Measurements from ENCODE around the gene FRMD4B.
A peak's percentile ranks its signal among the peaks of the same experiment; 100 is the strongest.

FRMD4B gene

GRCh38 chr3:69205385-69205784, 180.5 kb downstream of the FRMD4B start:
- no peak for TF ChIP-seq CTCF (IDR thresholded peaks at IDR 0.05; ENCODE audit: insufficient read depth, low read depth, low read length, missing control alignments)
- no peak for DNase-seq (ENCODE audit: low read depth)
- H3K4me3 ChIP-seq (ENCODE audit: low read depth, low read length) = no peak overlapping the region

DNA sequence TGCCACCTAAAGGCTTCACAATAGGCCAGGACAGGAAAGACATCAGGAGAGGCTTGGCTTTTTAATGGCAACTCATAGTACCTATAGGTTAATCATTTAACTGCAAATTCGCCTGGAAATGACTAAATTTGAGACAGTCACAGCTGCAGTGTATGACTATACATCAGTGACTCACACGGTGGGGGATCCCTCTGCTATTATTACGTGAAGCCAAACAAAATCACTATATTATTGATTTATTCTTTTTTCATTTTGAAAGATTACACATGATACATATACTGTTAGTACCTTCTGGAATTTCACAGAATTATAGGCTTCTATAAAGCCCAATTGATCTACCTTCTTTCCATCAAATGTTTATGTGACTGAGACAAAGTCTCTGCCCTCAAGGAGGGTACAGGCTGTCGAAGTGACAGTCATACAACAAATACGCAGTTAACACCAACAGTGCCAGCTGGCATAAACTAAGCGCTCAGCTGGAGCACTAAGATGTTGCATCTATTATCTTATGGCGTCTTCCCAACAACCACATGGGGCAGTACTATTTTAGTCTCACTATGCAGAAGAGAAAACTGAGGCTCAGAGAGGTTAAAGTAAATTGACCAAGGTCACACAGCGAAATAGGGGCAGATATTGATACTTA, 181.5 kb downstream of the FRMD4B start:
- DNase-seq (ENCODE audit: low read depth) = peak; percentile 51
- no peak for TF ChIP-seq CTCF (IDR thresholded peaks at IDR 0.05; ENCODE audit: insufficient read depth, low read depth, low read length, missing control alignments)
- H3K4me3 ChIP-seq (ENCODE audit: low read depth, low read length) = no peak overlapping the region

- no peak for TF ChIP-seq CTCF (IDR thresholded peaks at IDR 0.05; ENCODE audit: insufficient read depth, low read depth, low read length, missing control alignments)
- no peak for DNase-seq (ENCODE audit: low read depth)
- no peak overlapping the region for H3K4me3 ChIP-seq (ENCODE audit: low read depth, low read length)
Observed at GRCh38 chr3:69203631-69204314, 182.1 kb downstream of the FRMD4B start.

DNA sequence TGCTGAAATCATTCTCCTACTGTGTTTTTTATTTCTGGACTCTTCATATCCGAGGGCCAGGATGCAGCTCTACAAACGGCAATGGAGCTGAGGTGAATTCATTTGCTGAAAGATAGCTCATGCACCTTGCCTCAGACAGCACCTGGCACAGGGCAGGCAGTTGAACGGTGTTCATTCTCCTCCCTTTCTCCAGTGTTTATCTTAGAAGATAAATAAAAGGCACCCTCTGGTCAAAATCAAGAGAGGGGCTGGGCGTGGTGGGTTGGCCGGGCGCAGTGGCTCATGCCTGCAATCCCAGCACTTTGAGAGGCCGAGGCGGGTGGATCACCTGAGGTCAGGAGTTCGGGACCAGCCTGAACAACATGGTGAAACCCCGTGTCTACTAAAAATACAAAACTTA, 184.2 kb downstream of the FRMD4B start:
- no peak for TF ChIP-seq CTCF (IDR thresholded peaks at IDR 0.05; ENCODE audit: insufficient read depth, low read depth, low read length, missing control alignments)
- H3K4me3 ChIP-seq (ENCODE audit: low read depth, low read length) = no peak overlapping the region
- no peak for DNase-seq (ENCODE audit: low read depth)

DNA sequence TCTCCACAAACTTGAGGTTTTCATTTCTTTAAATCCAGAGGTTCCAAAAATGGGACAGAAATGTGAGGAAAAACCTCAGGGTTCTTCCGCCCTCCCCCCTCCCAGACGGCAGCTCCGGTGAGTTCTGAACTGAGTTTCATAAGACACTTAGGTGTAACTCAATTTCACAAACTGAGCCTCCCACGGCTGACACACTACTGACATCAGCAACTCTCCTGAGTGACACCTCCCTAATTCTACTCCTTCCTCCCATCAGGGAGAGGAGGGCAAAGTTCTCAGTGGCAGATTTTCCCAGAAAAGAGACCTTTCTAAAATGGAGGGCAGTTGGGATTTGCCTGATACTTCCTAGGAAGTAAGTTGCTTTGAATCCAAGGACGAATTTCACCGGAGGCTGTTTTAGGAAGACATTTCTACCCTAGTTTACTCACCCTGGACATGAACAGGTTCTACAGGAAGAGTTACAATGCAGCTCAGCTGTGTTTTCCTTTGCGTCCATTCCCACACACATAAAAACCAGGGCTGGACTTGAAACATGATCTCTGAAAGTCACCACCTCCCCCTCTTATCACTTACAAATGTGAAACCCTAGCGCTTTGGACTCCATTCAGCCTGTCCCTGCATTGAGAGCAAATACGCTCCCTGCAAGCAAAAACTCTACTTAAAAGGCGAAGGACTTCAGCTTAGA, 185.4 kb downstream of the FRMD4B start:
- no peak for TF ChIP-seq CTCF (IDR thresholded peaks at IDR 0.05; ENCODE audit: insufficient read depth, low read depth, low read length, missing control alignments)
- H3K4me3 ChIP-seq (ENCODE audit: low read depth, low read length) = no peak overlapping the region
- DNase-seq (ENCODE audit: low read depth) = no peak

- no peak for DNase-seq (ENCODE audit: low read depth)
- no peak for TF ChIP-seq CTCF (IDR thresholded peaks at IDR 0.05; ENCODE audit: insufficient read depth, low read depth, low read length, missing control alignments)
Observed at GRCh38 chr3:69199942-69200341, 185.9 kb downstream of the FRMD4B start.

More at GRCh38 chr3:69199942-69200341, 185.9 kb downstream of the FRMD4B start:
- H3K4me3 ChIP-seq (ENCODE audit: low read depth, low read length) = no peak overlapping the region
